Mucosa of descending colon (tissue), 3 donors: ENCODE measurements around the gene ELL. TPM values are rescaled to one million over a fixed set of nuclear protein-coding genes. Genes with fewer than 3 reads are reported as not detected.

Experiments
- ATAC-seq: fragments of 200-7000 bp; cut with Tn5 transposase; one replicate; pipeline ENCODE4 v1.9.1; 2020; ENCODE audit warnings: mild to moderate bottlenecking, moderate library complexity
- DNase-seq, 3 donors: peaks; one replicate each; pipeline ENCODE4 v3.0.0-alpha.2; 2020
- H3K36me3 ChIP-seq: fragments of 200-600 bp; one replicate; pipeline ENCODE4 v1.8.0; 2021; ENCODE audit warnings: low read depth, mild to moderate bottlenecking
- H3K4me1 ChIP-seq: fragments of 200-600 bp; one replicate; pipeline ENCODE4 v1.8.0; 2021; ENCODE audit warnings: low read depth, mild to moderate bottlenecking
- H3K4me3 ChIP-seq: fragments of 200-600 bp; one replicate; pipeline ENCODE4 v1.8.0; 2021; ENCODE audit warnings: mild to moderate bottlenecking
- H3K9me3 ChIP-seq: fragments of 200-600 bp; one replicate; pipeline ENCODE4 v1.8.0; 2021; ENCODE audit warnings: mild to moderate bottlenecking
- CTCF ChIP-seq: fragments of 200-600 bp; IDR thresholded peaks from one replicate; pipeline ENCODE4 v1.8.0; 2022; ENCODE audit warnings: antibody characterized with exemption, mild to moderate bottlenecking
- intact Hi-C, 2 donors: fragments of 100-400 bp; cut with DNase I in 1 of 2; cut with micrococcal nuclease in 1 of 2; formaldehyde crosslinking; loops; one replicate each; pipeline versions ENCODE4 v1.11.0 to v1.11.1; 2022; cut with DNase I, micrococcal nuclease
- total RNA-seq, 3 donors: library from RNA; stranded (reverse); fragmentation: NEBNext Ultra II Directional in 2 of 3; extraction: Animal tissue kit (Norgen Biotek cat#: 25700) in 2 of 3; gene quantifications; one replicate each; pipeline versions ENCODE4 v1.2.1 to v1.2.4, GENCODE V29; 2021 to 2023
- donor health status: DM: no; HTN: no; CAD: no; lungs with moderate emphysema.
- donor health status: DM: no; HTN: no; CAD: no.
- donor health status: DM: no; HTN: yes; CAD: no.

The ELL gene
- total RNA-seq, 3 donors from 2014 or later: 17.8 to 21.6 (median 18.9) TPM

- no peaks in the 10 kb centered on the region for H3K36me3 ChIP-seq
- intact Hi-C loops: no loop called here
- TF ChIP-seq CTCF: no peak
- no peak overlapping the region for H3K4me3 ChIP-seq
- DNase-seq (no peak), ATAC-seq (no peak)
- no peaks in the 10 kb centered on the region for H3K9me3 ChIP-seq
- peaks cover 43% of the 10 kb centered on the region for H3K4me1 ChIP-seq
These were observed 32.2 kb downstream of the ELL start for GRCh38 chr19:18489627-18490184.

- ATAC-seq (peak; percentile 38), DNase-seq (peak in 1 of 3 donors; percentile 44)
- Histone ChIP-seq H3K9me3 (no peaks in the 10 kb centered on the region), H3K36me3 (no peaks in the 10 kb centered on the region), H3K4me1 (peaks cover 40% of the 10 kb centered on the region), H3K4me3 (no peak overlapping the region)
- no peak for TF ChIP-seq CTCF
- intact Hi-C loops: no loop called here
These were observed 32.8 kb downstream of the ELL start for GRCh38 chr19:18488838-18489626.

GRCh38 chr19:18488403-18488723 is 33.5 kb downstream of the ELL start:
- Histone ChIP-seq H3K4me1 (peaks cover 39% of the 10 kb centered on the region), H3K4me3 (no peak overlapping the region), H3K9me3 (no peaks in the 10 kb centered on the region), H3K36me3 (no peaks in the 10 kb centered on the region)
- ATAC-seq: peak; percentile 36
- DNase-seq: no peak
- no peak for TF ChIP-seq CTCF
- intact Hi-C loops: no loop called here

- Histone ChIP-seq H3K36me3 (no peaks in the 10 kb centered on the region), H3K4me3 (no peak overlapping the region), H3K4me1 (peaks cover 39% of the 10 kb centered on the region), H3K9me3 (no peaks in the 10 kb centered on the region)
- DNase-seq (no peak), ATAC-seq (no peak)
- intact Hi-C loops: no loop called here
- no peak for TF ChIP-seq CTCF
These were observed 34.1 kb downstream of the ELL start for GRCh38 chr19:18487576-18488402.

GRCh38 chr19:18486746-18487145 is 35.1 kb downstream of the ELL start:
- no peak for ATAC-seq
- no peaks in the 10 kb centered on the region for H3K36me3 ChIP-seq
- intact Hi-C loops: no loop called here
- H3K4me3 ChIP-seq: no peak overlapping the region
- no peaks in the 10 kb centered on the region for H3K9me3 ChIP-seq
- H3K4me1 ChIP-seq: peaks cover 39% of the 10 kb centered on the region
- no peak for TF ChIP-seq CTCF
- no peak for DNase-seq
